Activated CD8-positive, alpha-beta memory T cell treated with anti-CD3 and anti-CD28 coated beads, Interleukin-2, amount 50 U/mL, for 1 hour (primary cell): Measurements from ENCODE around the gene PPM1N.

ENCODE experiments used
- DNase-seq: peaks from one replicate; pipeline ENCODE4 v3.0.0-alpha.2; 2020; ENCODE audit errors: extremely low read depth

The PPM1N gene

DNA sequence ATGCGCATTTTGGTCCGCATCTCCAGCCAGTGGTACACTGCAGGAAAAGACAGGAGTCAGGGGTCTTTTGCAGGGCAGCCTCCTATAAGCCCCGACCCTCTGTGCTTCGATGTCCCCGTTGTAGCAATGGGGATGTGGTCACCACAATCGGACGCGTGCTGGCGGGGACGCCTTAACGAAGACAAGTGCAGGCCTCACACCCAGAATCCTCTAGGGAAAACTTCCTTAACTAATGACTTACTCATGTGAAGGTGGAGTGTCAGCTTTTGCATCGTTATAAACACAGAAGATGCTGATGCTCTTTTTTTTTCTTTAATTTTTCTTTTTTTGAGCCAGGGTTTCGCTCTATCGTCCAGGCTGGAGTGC lies 31.2 kb downstream of the PPM1N start:
- DNase-seq, result no peak

DNA sequence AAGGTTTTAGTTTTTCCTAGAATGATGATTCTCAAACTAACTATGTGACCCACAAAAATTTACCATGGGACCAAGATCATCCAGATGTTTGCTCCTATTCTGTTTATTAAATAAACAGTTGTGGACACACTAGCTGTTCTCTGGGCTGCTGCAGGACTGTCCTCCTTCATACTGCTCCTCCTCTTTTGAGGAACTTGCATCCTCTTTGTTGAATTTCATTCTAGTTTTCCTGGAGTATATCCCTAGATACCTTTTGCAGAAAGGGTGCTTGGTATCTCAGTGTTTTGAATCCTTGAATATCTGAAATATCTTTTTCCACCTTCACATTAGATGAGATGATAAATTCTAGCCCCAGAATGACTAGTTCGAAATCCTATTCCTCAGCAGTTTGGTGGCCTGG lies 33.1 kb downstream of the PPM1N start:
- no peak for DNase-seq

DNA sequence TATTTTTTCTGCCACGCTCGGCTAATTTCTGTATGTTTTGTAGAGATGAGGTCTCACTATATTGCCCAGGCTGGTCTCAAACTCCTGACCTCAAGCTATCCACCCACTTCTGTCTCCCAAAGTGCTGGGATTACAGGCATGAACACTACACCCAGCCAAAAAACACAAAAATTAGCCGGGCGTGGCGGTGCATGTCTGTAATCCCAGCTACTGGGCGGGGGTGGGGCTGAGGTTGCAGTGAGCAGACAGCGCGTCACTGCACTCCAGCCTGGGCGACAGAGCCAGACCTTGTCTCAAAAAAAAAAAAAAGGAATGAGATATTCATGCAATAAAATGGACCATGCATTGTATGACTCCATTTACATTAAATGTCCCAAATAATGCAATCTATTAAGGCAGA lies 41.2 kb downstream of the PPM1N start:
- no peak for DNase-seq

DNA sequence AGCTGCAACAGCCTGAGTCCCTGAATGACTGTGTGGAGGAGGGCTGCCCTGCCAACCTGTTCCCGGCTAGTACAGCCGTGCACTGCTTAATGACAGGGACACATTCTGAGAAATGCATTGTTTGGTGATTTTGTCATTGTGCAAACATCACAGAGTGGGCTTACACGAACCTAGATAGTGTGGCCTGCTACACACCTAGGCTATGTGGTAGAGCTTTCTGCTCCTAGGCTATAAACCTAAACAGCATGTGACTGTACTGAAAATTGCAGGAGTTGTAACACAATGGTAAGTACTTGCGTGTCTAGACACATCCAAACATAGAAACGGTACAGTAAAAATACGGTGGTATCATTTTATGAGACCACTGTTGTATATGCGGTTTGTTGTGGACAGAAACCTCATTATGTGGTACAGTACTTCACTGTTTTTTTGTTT lies 44.0 kb downstream of the PPM1N start:
- DNase-seq, result no peak

DNA sequence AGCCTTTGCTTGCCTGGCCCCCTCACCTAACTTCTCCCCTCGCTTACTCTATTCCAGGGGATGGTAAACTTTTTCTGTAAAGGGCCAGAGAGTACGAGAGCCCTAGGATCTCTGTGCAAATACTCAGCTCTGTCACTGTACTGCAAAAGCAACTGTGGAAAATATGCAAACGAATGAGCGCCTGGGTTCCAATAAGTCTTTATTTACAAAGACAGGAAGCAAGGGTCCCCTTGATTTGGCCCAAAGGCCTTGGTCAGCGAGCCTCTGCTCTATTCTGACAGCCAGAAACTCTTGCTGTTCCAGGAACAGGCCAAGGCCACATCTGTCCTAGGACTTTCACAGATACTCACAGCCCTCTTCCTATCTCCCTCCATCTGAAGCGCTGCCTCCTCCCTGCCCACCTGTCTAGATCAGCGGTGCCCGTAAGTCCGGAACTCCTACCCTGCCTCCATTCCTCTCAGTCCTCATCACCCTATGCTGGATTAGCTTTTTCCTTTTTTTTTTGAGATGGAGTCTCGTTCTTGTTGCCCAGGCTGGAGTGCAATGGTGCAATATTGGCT lies 49.0 kb downstream of the PPM1N start:
- no peak for DNase-seq

DNA sequence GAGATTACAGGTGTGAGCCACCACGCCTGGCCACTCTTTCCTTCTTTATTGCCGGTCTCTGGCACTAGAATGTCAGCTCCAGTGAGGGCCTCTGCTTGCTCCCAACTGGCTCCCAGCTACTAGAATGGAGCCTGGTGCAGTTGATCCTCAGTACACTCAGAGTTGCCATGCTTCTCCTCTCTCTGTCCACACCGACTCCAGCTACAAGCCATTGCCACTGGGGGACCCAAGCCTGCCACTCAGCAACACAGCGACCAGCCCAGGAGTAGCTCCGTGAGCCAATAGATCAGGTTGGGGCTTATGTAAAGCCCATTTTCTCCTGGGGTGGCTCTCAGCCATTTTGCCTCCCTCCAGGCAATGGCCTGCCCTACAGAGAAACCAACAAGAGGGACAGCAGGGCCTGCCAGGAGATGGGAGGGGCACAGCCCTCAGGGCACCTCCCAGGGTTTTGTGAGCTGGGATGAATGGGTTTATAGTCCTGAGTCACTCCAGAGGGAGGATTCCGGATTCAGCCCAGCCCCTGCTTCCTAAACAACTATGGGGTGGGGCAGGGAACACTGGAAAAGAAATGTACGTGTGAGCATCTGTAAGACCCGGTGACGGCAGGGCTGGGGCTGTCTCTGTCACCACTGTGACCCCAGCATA lies 49.8 kb downstream of the PPM1N start:
- DNase-seq, result no peak
